Activated CD8-positive, alpha-beta memory T cell treated with anti-CD3 and anti-CD28 coated beads, Interleukin-2, amount 10 ng/mL, durations not matched to agents 7 days and 5 days (primary cell): ENCODE results near the gene CPNE2. TPM values are rescaled to one million over a fixed set of nuclear protein-coding genes. Genes with fewer than 3 reads are reported as not detected.
"Not testable (repeated sequence)": the region's sequence is repeated elsewhere in the genome, so short reads cannot be mapped to it uniquely, and the experiment has no call there.

Experiments
- ATAC-seq: fragments of 150-1000 bp; cut with Tn5 transposase; one replicate; pipeline ENCODE4 v1.10.0; 2021; ENCODE audit warnings: moderate library complexity
- CTCF ChIA-PET: fragments of 350-600 bp; sonication (Branson Sonifier 250); formaldehyde crosslinking; loops from one replicate; lab custom pipeline; 2021; ENCODE audit warnings: antibody characterized with exemption; lab: Charles Lee
- DNase-seq: peaks from one replicate; pipeline ENCODE4 v3.0.0-alpha.2; 2020
- H3K27ac Mint-ChIP-seq: one replicate; pipeline ENCODE4 v1.8.0; 2021; ENCODE audit warnings: mild to moderate bottlenecking, mixed read lengths
- H3K27me3 Mint-ChIP-seq: one replicate; pipeline ENCODE4 v1.8.0; 2021; ENCODE audit warnings: mixed read lengths
- H3K36me3 Mint-ChIP-seq: one replicate; pipeline ENCODE4 v1.8.0; 2021; ENCODE audit warnings: mild to moderate bottlenecking, mixed read lengths
- H3K4me1 Mint-ChIP-seq: one replicate; pipeline ENCODE4 v1.8.0; 2021; ENCODE audit warnings: mixed read lengths
- H3K4me3 Mint-ChIP-seq: one replicate; pipeline ENCODE4 v1.8.0; 2021; ENCODE audit warnings: mild to moderate bottlenecking, moderate library complexity, mixed read lengths
- H3K9me3 Mint-ChIP-seq: one replicate; pipeline ENCODE4 v1.8.0; 2022; ENCODE audit warnings: low read depth, mixed read lengths
- total RNA-seq, 2 experiments: library from RNA; stranded (reverse); gene quantifications; one replicate each; pipeline ENCODE4 v1.2.3, GENCODE V29; 2021

CPNE2 gene
- total RNA-seq, 2 experiments from 2014 or later: 3.2 to 9.6 TPM

- DNase-seq: no peak
- no peak overlapping the region for H3K4me3 Mint-ChIP-seq
- peaks cover 5% of the 10 kb centered on the region for H3K27me3 Mint-ChIP-seq
- no peaks in the 10 kb centered on the region for H3K9me3 Mint-ChIP-seq
- H3K27ac Mint-ChIP-seq: no peak overlapping the region
- ATAC-seq: no peak
- CTCF ChIA-PET: interaction anchor here (0.6 to 1.7 kb wide), 5 partner anchors 15 to 914 kb away, joined by 3 to 6 read pairs (median 4); partner anchors contain the start of gene CPNE2
- no peaks in the 10 kb centered on the region for H3K36me3 Mint-ChIP-seq
- peaks cover 36% of the 10 kb centered on the region for H3K4me1 Mint-ChIP-seq
Observed at GRCh38 chr16:57107321-57107922, 15.0 kb downstream of the CPNE2 start.

DNA sequence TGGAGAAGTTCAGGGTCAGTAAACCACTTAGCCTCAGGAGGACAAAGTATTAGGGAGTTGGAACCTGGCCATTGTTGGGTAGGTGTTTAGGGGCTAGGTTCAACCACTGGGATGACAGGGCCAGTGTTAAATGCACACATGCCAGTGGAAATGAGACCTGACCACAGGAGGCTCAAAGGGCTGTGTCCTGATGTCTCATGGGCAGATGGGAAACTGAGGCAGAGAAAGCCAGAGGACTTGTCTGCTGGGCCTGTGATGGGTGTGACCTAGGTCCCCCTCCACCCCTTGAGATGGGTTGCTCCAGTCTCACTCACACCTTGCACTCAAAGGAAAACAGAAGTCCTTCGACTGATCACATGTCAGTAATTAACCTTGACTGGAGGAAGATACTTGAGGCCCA is 16.0 kb downstream of the CPNE2 start:
- Mint-ChIP-seq H3K27me3 (peaks cover 5% of the 10 kb centered on the region), H3K27ac (no peak overlapping the region), H3K4me3 (no peak overlapping the region), H3K9me3 (no peaks in the 10 kb centered on the region), H3K36me3 (no peaks in the 10 kb centered on the region), H3K4me1 (peaks cover 33% of the 10 kb centered on the region)
- CTCF ChIA-PET: interaction anchor here (0.6 to 1.0 kb wide), 2 partner anchors 16 to 913 kb away, joined by 3 read pairs; partner anchors contain the start of gene CPNE2
- DNase-seq (no peak), ATAC-seq (no peak)

GRCh38 chr16:57109259-57110105 is 17.1 kb downstream of the CPNE2 start:
- CTCF ChIA-PET: interaction anchor here (0.6 to 1.9 kb wide), 3 partner anchors 15 to 17 kb away, joined by 3 to 9 read pairs (median 3); partner anchors contain the start of gene CPNE2
- not testable (repeated sequence) for H3K27ac Mint-ChIP-seq, ATAC-seq, H3K4me3 Mint-ChIP-seq, H3K9me3 Mint-ChIP-seq, H3K27me3 Mint-ChIP-seq, DNase-seq, H3K36me3 Mint-ChIP-seq
- peaks cover 30% of the 10 kb centered on the region for H3K4me1 Mint-ChIP-seq

DNA sequence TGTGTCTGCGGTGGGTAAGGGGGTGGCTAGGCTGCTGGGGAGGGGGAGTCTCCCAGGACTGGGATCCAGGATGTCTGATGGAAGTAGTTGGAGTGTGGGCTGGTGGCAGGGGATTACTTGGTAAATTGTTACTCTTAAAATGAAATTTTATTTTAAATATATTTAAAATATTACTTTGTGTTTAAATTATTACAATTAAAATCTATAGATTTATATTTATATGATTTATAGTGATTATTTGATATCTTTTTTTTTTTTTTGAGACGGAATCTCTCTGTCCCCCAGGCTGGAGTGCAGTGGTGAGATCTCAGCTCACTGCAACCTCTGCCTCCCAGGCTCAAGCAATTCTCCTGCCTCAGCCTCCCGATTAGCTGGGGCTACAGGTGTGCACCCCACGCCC is 18.6 kb downstream of the CPNE2 start:
- peaks cover 20% of the 10 kb centered on the region for H3K4me1 Mint-ChIP-seq
- no peak for ATAC-seq
- CTCF ChIA-PET: interaction anchor here (1.9 kb wide), 1 partner anchor 18 kb away, joined by 9 read pairs; the partner anchor contains the start of gene CPNE2
- peaks cover 5% of the 10 kb centered on the region for H3K27me3 Mint-ChIP-seq
- H3K27ac Mint-ChIP-seq: no peak overlapping the region
- no peak overlapping the region for H3K4me3 Mint-ChIP-seq
- H3K9me3 Mint-ChIP-seq: no peaks in the 10 kb centered on the region
- no peak for DNase-seq
- H3K36me3 Mint-ChIP-seq: no peaks in the 10 kb centered on the region

DNA sequence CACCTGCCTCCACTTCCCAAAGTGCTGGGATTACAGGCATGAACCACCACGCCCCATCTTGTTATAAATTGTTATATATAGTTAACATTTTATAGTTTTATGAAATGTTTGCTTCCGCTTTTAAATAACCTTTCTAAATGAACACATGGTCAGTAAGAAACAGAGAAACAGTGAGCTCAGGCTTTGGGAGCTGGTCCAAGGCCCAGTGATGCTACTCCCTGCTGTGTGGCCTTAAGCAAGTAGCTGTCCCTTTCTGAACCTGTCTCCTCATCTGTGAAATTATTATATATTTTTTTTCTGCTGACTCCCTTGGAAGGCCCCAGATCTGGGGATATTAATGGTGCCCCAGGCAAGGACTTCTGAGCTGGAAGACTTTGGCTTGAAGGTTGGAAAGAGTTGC is 19.0 kb downstream of the CPNE2 start:
- peaks cover 18% of the 10 kb centered on the region for H3K4me1 Mint-ChIP-seq
- CTCF ChIA-PET: interaction anchor here (0.7 to 0.8 kb wide), 4 partner anchors 9 to 55 kb away, joined by 3 read pairs; partner anchors contain the start of gene CPNE2
- H3K9me3 Mint-ChIP-seq: no peaks in the 10 kb centered on the region
- H3K36me3 Mint-ChIP-seq: no peaks in the 10 kb centered on the region
- peaks cover 5% of the 10 kb centered on the region for H3K27me3 Mint-ChIP-seq
- ATAC-seq: no peak
- H3K4me3 Mint-ChIP-seq: no peak overlapping the region
- no peak for DNase-seq
- H3K27ac Mint-ChIP-seq: no peak overlapping the region

DNA sequence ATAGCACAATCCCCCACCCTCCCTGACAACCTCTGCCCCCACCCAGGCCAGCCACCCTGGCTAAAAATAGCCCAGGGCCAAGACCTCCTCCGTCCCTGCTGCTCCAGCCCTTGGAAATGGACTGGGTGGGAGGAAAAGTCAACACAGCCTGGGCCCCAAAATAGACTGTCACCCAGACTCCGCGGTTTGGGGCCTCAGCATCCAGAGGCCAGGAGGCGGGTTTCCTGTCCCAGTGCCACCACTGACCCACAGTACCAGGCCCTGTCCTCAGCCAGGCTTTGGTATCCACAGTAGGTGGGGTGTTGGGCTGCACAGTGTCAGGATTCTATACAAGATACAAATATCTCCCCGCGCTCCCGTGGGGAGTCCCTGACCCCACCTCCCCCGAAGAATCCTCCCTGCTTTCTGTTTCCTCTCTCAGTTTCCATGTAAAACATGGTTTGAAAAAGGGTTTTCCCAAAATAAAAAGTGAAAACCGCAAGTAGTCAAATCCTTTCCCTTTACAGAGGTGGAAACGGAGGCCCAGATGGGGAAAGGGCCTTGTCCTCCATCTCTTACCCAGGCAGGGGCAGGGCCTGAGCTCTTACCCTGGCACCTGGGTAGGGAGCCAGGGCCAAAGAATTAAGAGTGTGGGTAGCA is 20.1 kb downstream of the CPNE2 start:
- no peaks in the 10 kb centered on the region for H3K9me3 Mint-ChIP-seq
- peaks cover 5% of the 10 kb centered on the region for H3K27me3 Mint-ChIP-seq

GRCh38 chr16:57113042-57113453 is 20.7 kb downstream of the CPNE2 start:
- CTCF ChIA-PET: interaction anchor here (1.1 kb wide), 1 partner anchor 28 kb away, joined by 4 read pairs; no protein-coding TSS in a partner anchor
- ATAC-seq (no peak), DNase-seq (no peak)
- H3K36me3 Mint-ChIP-seq: no peaks in the 10 kb centered on the region
- peaks cover 5% of the 10 kb centered on the region for H3K27me3 Mint-ChIP-seq
- peaks cover 7% of the 10 kb centered on the region for H3K4me1 Mint-ChIP-seq
- peak overlapping the region; percentile 24 for H3K27ac Mint-ChIP-seq
- no peak overlapping the region for H3K4me3 Mint-ChIP-seq
- no peaks in the 10 kb centered on the region for H3K9me3 Mint-ChIP-seq

More for the DNA sequence above, 20.1 kb downstream of the CPNE2 start:
- CTCF ChIA-PET: no interaction called here
- DNase-seq: no peak
- Mint-ChIP-seq H3K4me3 (no peak overlapping the region), H3K36me3 (no peaks in the 10 kb centered on the region), H3K27ac (no peak overlapping the region), H3K4me1 (peaks cover 8% of the 10 kb centered on the region)
- ATAC-seq: no peak

- H3K9me3 Mint-ChIP-seq: no peaks in the 10 kb centered on the region
- no peak overlapping the region for H3K4me3 Mint-ChIP-seq
- DNase-seq (no peak), ATAC-seq (no peak)
- CTCF ChIA-PET: interaction anchor here (1.1 to 1.7 kb wide), 2 partner anchors 15 to 29 kb away, joined by 3 to 4 read pairs; no protein-coding TSS in a partner anchor
- H3K27ac Mint-ChIP-seq: no peak overlapping the region
- H3K4me1 Mint-ChIP-seq: peaks cover 3% of the 10 kb centered on the region
- H3K27me3 Mint-ChIP-seq: peaks cover 2% of the 10 kb centered on the region
- no peaks in the 10 kb centered on the region for H3K36me3 Mint-ChIP-seq
Observed at GRCh38 chr16:57113664-57114063, 21.3 kb downstream of the CPNE2 start.

DNA sequence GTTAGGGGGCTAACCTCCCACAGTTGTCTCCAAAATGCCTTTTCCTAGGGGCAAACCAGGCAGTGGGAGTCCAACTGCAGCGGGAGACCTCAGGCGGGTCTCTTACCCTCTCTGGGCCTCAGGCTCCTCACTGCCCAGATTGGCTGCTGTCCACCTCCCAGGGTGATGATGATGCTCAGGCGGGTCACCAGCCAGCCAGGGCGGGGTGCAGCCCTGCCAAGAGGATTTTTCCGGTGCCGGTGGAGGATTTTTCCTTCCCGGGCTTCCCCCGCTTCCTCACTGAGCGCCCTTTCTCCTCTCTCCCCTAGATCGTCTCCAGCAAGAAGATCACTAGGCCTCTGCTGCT is 22.8 kb downstream of the CPNE2 start:
- no peak overlapping the region for H3K27ac Mint-ChIP-seq
- CTCF ChIA-PET: interaction anchor here (1.6 to 1.7 kb wide), 2 partner anchors 14 to 22 kb away, joined by 3 to 5 read pairs; partner anchors contain the start of gene CPNE2
- no peaks in the 10 kb centered on the region for H3K9me3 Mint-ChIP-seq
- H3K27me3 Mint-ChIP-seq: no peaks in the 10 kb centered on the region
- H3K4me3 Mint-ChIP-seq: no peak overlapping the region
- ATAC-seq (no peak), DNase-seq (no peak)
- H3K4me1 Mint-ChIP-seq: no peaks in the 10 kb centered on the region
- H3K36me3 Mint-ChIP-seq: no peaks in the 10 kb centered on the region

- H3K27me3 Mint-ChIP-seq: no peaks in the 10 kb centered on the region
- ATAC-seq (no peak), DNase-seq (no peak)
- H3K27ac Mint-ChIP-seq: no peak overlapping the region
- H3K4me3 Mint-ChIP-seq: no peak overlapping the region
- CTCF ChIA-PET: interaction anchor here (1.6 kb wide), 1 partner anchor 23 kb away, joined by 5 read pairs; the partner anchor contains the start of gene CPNE2
- no peaks in the 10 kb centered on the region for H3K9me3 Mint-ChIP-seq
- H3K36me3 Mint-ChIP-seq: no peaks in the 10 kb centered on the region
- H3K4me1 Mint-ChIP-seq: no peaks in the 10 kb centered on the region
Observed at GRCh38 chr16:57115514-57116182, 23.3 kb downstream of the CPNE2 start.

- no peak for DNase-seq
- Mint-ChIP-seq H3K4me3 (no peak overlapping the region), H3K4me1 (peaks cover 5% of the 10 kb centered on the region), H3K27me3 (no peaks in the 10 kb centered on the region), H3K36me3 (no peaks in the 10 kb centered on the region), H3K9me3 (no peaks in the 10 kb centered on the region), H3K27ac (no peak overlapping the region)
- ATAC-seq: no peak
- CTCF ChIA-PET: interaction anchor here (1.1 to 1.9 kb wide), 2 partner anchors 26 to 34 kb away, joined by 3 to 5 read pairs; partner anchors contain the start of gene CPNE2
Observed at GRCh38 chr16:57118461-57119084, 26.2 kb downstream of the CPNE2 start.

- no peaks in the 10 kb centered on the region for H3K9me3 Mint-ChIP-seq
- no peaks in the 10 kb centered on the region for H3K36me3 Mint-ChIP-seq
- ATAC-seq (no peak), DNase-seq (no peak)
- peaks cover 45% of the 10 kb centered on the region for H3K4me1 Mint-ChIP-seq
- peak overlapping the region; percentile 12 for H3K27ac Mint-ChIP-seq
- CTCF ChIA-PET: interaction anchor here (1.4 kb wide), 1 partner anchor 18 kb away, joined by 3 read pairs; no protein-coding TSS in a partner anchor
- no peaks in the 10 kb centered on the region for H3K27me3 Mint-ChIP-seq
- H3K4me3 Mint-ChIP-seq: no peak overlapping the region
Observed at GRCh38 chr16:57123216-57123973, 31.0 kb downstream of the CPNE2 start.
